A673 (cell line): ENCODE measurements around the gene RBM19.

ENCODE experiments used
- CTCF ChIP-seq: fragments of 300-800, 200-600 bp; sonication (generic); conservative IDR thresholded peaks from 2 replicates; pipeline ENCODE4 v1.5.1; 2017; ENCODE audit warnings: low read depth, mild to moderate bottlenecking, antibody characterized with exemption, low read length, moderate library complexity, mixed read lengths
- EZH2 ChIP-seq: fragments of 200-600 bp; sonication (generic); IDR thresholded peaks from 2 replicates; pipeline ENCODE4 v1.6.1; 2017; ENCODE audit warnings: borderline replicate concordance, low read depth, mild to moderate bottlenecking, mixed read lengths, antibody characterized with exemption, low read length; ENCODE audit not compliant: poor library complexity, severe bottlenecking

GRCh38 chr12:113837084-113837483 is 129.0 kb downstream of the RBM19 start:
- TF ChIP-seq EZH2 (no peak), CTCF (no peak)
